Liver (tissue), 9 donors: ENCODE measurements around the gene TSC1. TPM values are rescaled to one million over a fixed set of nuclear protein-coding genes. Genes with fewer than 3 reads are reported as not detected.

ENCODE experiments used
- DNase-seq: peaks from one replicate; pipeline ENCODE4 v3.0.0-alpha.2; 2017; ENCODE audit warnings: low spot score
- H3K27ac ChIP-seq, 2 donors: one replicate each; pipeline ENCODE4 v1.7.0; 2013; ENCODE audit warnings: inconsistent platforms in 2 of 2, low read length in 2 of 2, control low read depth in 1 of 2, low read depth in 1 of 2, mild to moderate bottlenecking in 1 of 2
- H3K27me3 ChIP-seq, 4 donors: one replicate each; pipeline versions ENCODE4 v1.6.1 to v1.7.0; 2013; ENCODE audit warnings: low read length in 3 of 4, inconsistent platforms in 1 of 4, mild to moderate bottlenecking in 1 of 4, moderate library complexity in 1 of 4; ENCODE audit not compliant: control insufficient read depth in 4 of 4, insufficient read depth in 4 of 4
- H3K36me3 ChIP-seq, 4 donors: one replicate each; pipeline versions ENCODE4 v1.6.1 to v1.7.0; 2013; ENCODE audit warnings: low read length in 3 of 4, mild to moderate bottlenecking in 3 of 4, low read depth in 1 of 4, moderate library complexity in 1 of 4; ENCODE audit not compliant: control insufficient read depth in 4 of 4, insufficient read depth in 3 of 4
- H3K4me1 ChIP-seq, 4 donors: one replicate each; pipeline versions ENCODE4 v1.6.1 to v1.7.0; 2013; ENCODE audit warnings: low read length in 3 of 4, mild to moderate bottlenecking in 3 of 4, moderate library complexity in 1 of 4; ENCODE audit not compliant: control insufficient read depth in 4 of 4, insufficient read depth in 4 of 4
- H3K4me3 ChIP-seq, 3 donors: one replicate each; pipeline versions ENCODE4 v1.6.1 to v1.7.0; 2013; ENCODE audit warnings: low read length in 3 of 3, control low read depth in 1 of 3, low read depth in 1 of 3, mild to moderate bottlenecking in 1 of 3
- H3K9ac ChIP-seq, 2 donors: one replicate each; pipeline ENCODE4 v1.7.0; 2013; ENCODE audit warnings: low read length in 2 of 2, mild to moderate bottlenecking in 2 of 2, moderate library complexity in 2 of 2, control low read depth in 1 of 2, low read depth in 1 of 2
- H3K9me3 ChIP-seq, 4 donors: one replicate each; pipeline versions ENCODE4 v1.6.1 to v1.7.0; 2013; ENCODE audit warnings: low read length in 3 of 4; ENCODE audit not compliant: control insufficient read depth in 4 of 4
- CTCF ChIP-seq: fragments of 150-350 bp; IDR thresholded peaks from 2 replicates; pipeline ENCODE4 v1.5.1; 2017; ENCODE audit warnings: improper control_type of control experiment, low read depth, low read length; ENCODE audit not compliant: missing input control
- FOXA1 ChIP-seq: IDR thresholded peaks from 2 replicates; pipeline ENCODE4 v1.6.1; 2016; ENCODE audit warnings: antibody characterized with exemption
- FOXA2 ChIP-seq: IDR thresholded peaks from 2 replicates; pipeline ENCODE4 v1.6.1; 2016; ENCODE audit warnings: antibody characterized with exemption
- GABPA ChIP-seq, 2 donors: IDR thresholded peaks in 1 of 2; conservative IDR thresholded peaks in 1 of 2; 2 replicates each; pipeline ENCODE4 v1.6.1; 2016; ENCODE audit warnings: antibody characterized with exemption in 2 of 2, mild to moderate bottlenecking in 1 of 2, moderate library complexity in 1 of 2
- JUND ChIP-seq, 2 donors: IDR thresholded peaks; 2 replicates each; pipeline ENCODE4 v1.6.1; 2016; ENCODE audit warnings: antibody characterized with exemption in 2 of 2
- MAX ChIP-seq: IDR thresholded peaks from 2 replicates; pipeline ENCODE4 v1.6.1; 2016; ENCODE audit warnings: antibody characterized with exemption
- RAD21 ChIP-seq, 2 donors: IDR thresholded peaks; 2 replicates each; pipeline ENCODE4 v1.6.1; 2016; ENCODE audit warnings: antibody characterized with exemption in 2 of 2, mild to moderate bottlenecking in 2 of 2
- REST ChIP-seq: IDR thresholded peaks from 2 replicates; pipeline ENCODE4 v1.6.1; 2016; ENCODE audit warnings: antibody characterized with exemption, mild to moderate bottlenecking
- RXRA ChIP-seq, 2 donors: IDR thresholded peaks; 2 replicates each; pipeline ENCODE4 v1.6.1; 2017 to 2018; ENCODE audit warnings: antibody characterized with exemption in 2 of 2, mild to moderate bottlenecking in 1 of 2
- SP1 ChIP-seq: IDR thresholded peaks from 2 replicates; pipeline ENCODE4 v1.6.1; 2018; ENCODE audit warnings: antibody characterized with exemption, mild to moderate bottlenecking
- TAF1 ChIP-seq: conservative IDR thresholded peaks from 2 replicates; pipeline ENCODE4 v1.6.1; 2016; ENCODE audit warnings: antibody characterized with exemption, mild to moderate bottlenecking
- WGBS: extraction: QIAGEN DNeasy Blood & Tissue Kit; methylation state at CpG from one replicate; pipeline ENCODE4 v1.1.7; 2013; 5-methylcytosine and 5-hydroxymethylcytosine counted together
- polyA plus RNA-seq, 2 donors: library from polyadenylated mRNA; stranded (reverse) in 1 of 2; unstranded in 1 of 2; fragments of 200-250 nt in 1 of 2; fragments of >200 nt in 1 of 2; fragmentation: Nextera tagmentation in 1 of 2; extraction: Ambion mirVana in 1 of 2; gene quantifications; one replicate each; pipeline versions ENCODE4 v1.2.1 to v1.2.3, GENCODE V29; 2013 to 2015
- total RNA-seq, 2 donors: library from RNA; depleted of rRNA; stranded (reverse); fragments of >200 nt; gene quantifications; one replicate each; pipeline ENCODE4 v1.2.3, GENCODE V29; 2014
- donor health status: healthy.
- donor health status: healthy.
- donor health status: healthy.
- donor health status: healthy.
- donor health status: healthy.

The TSC1 gene
- total and polyA plus RNA-seq, 4 donors: 4.6 to 33.5 (median 15.6) TPM

GRCh38 chr9:132978451-132979131 is 34.2 kb upstream of the TSC1 start, which contains the start of gene GFI1B:
Gene GFI1B (plus strand): TSS chr9:132978694. CDS start chr9:132986679, 7,985 bp downstream.
- 28% methylated on average over 26 of the region's 26 CpGs for WGBS
- no peak within 1 kb of the TSS for H3K27ac ChIP-seq

GRCh38 chr9:132978112-132978450 is 33.7 kb upstream of the TSC1 start:
- H3K27me3 ChIP-seq: peaks cover 0 to 3% (median 1%) of the 10 kb centered on the region in 4 donors
- no peaks in the 10 kb centered on the region for H3K4me1 ChIP-seq
- no peaks in the 10 kb centered on the region for H3K36me3 ChIP-seq
- no peak overlapping the region for H3K27ac ChIP-seq
- DNase-seq: no peak
- H3K9me3 ChIP-seq: no peaks in the 10 kb centered on the region
- no peak overlapping the region for H3K9ac ChIP-seq
- WGBS: 26% methylated on average over 2 of the region's 2 CpGs
- no peak overlapping the region for H3K4me3 ChIP-seq
- no peak for TF ChIP-seq FOXA2

More at GRCh38 chr9:132978451-132979131, 34.2 kb upstream of the TSC1 start, which contains the start of gene GFI1B:
- Histone ChIP-seq H3K9ac (no peak within 1 kb of the TSS), H3K27me3 (peaks cover 0 to 3% (median 1%) of the 10 kb centered on the region in 4 donors), H3K4me3 (no peak within 1 kb of the TSS), H3K4me1 (no peaks in the 10 kb centered on the region), H3K36me3 (no peaks in the 10 kb centered on the region), H3K9me3 (no peaks in the 10 kb centered on the region)
- no peak for DNase-seq
- TF ChIP-seq FOXA1: no peak
- TF ChIP-seq JUND (IDR thresholded peaks at IDR 0.05): no peak
- no peak for TF ChIP-seq RXRA (IDR thresholded peaks at IDR 0.05)

- Histone ChIP-seq H3K4me1 (peaks cover 0 to 5% (median 3%) of the 10 kb centered on the region in 4 donors), H3K36me3 (no peaks in the 10 kb centered on the region), H3K27me3 (peaks cover 0 to 3% (median 1%) of the 10 kb centered on the region in 4 donors), H3K9me3 (no peaks in the 10 kb centered on the region), H3K27ac (no peak overlapping the region), H3K9ac (no peak overlapping the region), H3K4me3 (no peak overlapping the region)
- WGBS: 86% methylated on average over 3 of the region's 3 CpGs
- DNase-seq: no peak
- TF ChIP-seq GABPA (IDR thresholded peaks at IDR 0.05 in 1 of 2, conservative IDR thresholded peaks at IDR 0.05 in 1 of 2) (no peak), MAX (no peak), CTCF (no peak), TAF1 (no peak), REST (no peak), RXRA (IDR thresholded peaks at IDR 0.05) (no peak), RAD21 (IDR thresholded peaks at IDR 0.05) (no peak), SP1 (no peak)
These were observed 32.2 kb upstream of the TSC1 start for GRCh38 chr9:132976571-132976970.
